Central memory CD4-positive, alpha-beta T cell (primary cell): ENCODE results near the gene ANGEL2.
"Not testable (repeated sequence)": the region's sequence is repeated elsewhere in the genome, so short reads cannot be mapped to it uniquely, and the experiment has no call there.

Source experiments
- DNase-seq: peaks from one replicate; pipeline ENCODE4 v3.0.0; 2022

The ANGEL2 gene

GRCh38 chr1:212974711-212975110, 41.0 kb downstream of the ANGEL2 start:
- no peak for DNase-seq

DNA sequence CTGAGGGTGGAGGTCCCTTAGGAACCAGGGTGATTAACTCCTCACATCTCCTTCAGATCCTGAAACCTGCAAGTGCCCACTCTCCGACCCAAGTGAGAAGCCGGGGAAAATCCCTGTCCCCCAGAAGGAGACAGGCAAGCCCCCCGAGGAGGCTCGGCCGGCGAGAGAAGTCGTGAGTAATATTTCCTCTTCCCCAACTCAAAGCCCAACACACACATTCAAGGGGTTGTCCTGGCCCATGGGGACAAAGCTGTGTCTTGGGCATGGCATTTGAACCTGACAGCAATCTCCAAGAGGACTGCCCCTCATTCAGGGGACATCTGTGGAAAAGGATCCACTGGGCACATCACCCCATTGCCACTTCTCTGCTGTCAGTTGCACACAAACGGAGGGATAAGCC, 41.8 kb downstream of the ANGEL2 start:
- DNase-seq: no peak

- DNase-seq: no peak
These were observed 42.2 kb downstream of the ANGEL2 start for GRCh38 chr1:212973426-212973825.

GRCh38 chr1:212971312-212971711, 44.4 kb downstream of the ANGEL2 start:
- no peak for DNase-seq

- DNase-seq: no peak
These were observed 45.6 kb downstream of the ANGEL2 start for GRCh38 chr1:212970085-212970484.

- DNase-seq: no peak
These were observed 47.3 kb downstream of the ANGEL2 start for GRCh38 chr1:212968368-212968863.

- DNase-seq: no peak
These were observed 47.9 kb downstream of the ANGEL2 start for GRCh38 chr1:212967801-212968200.

GRCh38 chr1:212966616-212967015, 49.1 kb downstream of the ANGEL2 start:
- no peak for DNase-seq

DNA sequence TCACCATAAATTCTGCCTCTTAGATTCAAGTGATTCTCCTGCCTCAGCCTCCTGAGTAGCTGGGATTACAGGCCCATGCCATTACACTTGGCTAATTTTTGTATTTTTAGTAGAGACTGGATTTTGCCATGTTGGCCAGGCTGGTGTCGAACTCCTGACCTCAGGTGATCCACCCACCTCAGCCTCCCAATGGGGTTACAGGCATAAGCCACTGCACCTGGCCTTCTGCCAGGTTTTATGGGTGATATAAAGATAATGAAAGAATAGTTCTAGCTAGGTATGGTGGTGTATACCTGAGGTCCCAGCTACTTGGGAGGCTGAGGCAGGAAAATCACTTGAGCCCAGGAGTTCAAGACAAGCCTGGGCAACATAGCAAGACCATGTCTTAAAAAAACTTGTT, 50.7 kb downstream of the ANGEL2 start:
- DNase-seq: not testable (repeated sequence)

DNA sequence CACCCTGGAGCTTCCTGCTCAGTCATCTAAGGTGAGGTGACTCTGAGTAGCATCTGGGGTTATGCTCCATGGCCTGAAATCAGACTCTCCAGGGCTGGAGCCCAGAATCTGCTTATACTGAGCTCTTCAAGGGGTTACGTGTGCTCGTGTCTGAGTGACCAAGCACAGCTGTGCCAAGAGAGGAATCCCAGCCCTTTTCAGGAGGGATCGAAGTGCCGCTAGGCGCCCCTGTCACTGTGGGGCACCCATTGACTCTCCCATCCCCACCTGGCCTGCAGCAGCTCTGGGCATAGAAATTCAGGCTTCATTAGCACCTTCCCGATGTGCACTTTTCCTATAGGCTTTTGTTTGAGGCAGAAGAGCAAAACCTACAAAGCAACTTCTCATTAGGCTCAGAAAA, 51.6 kb downstream of the ANGEL2 start:
- DNase-seq: no peak

- no peak for DNase-seq
These were observed 53.2 kb downstream of the ANGEL2 start for GRCh38 chr1:212962509-212962908.

DNA sequence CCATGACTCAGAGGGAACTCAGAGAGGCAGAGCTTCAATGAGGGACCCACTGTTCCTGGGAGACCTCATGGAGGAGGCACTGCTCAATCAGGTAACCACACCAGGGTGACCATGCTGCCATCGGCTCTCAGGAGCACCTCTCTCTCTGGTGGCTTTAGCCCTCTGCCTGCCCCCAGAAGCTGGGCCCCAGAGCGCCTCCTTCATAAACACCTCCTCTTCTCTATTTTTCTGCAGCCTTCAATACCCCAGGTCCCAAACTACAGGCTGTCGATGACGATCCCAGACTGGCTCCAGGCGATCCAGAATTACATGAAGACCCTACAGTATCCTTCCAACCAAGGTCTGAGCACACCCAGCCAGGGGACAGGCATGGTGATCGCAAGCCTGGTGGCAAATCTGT, 54.7 kb downstream of the ANGEL2 start:
- DNase-seq: no peak

DNA sequence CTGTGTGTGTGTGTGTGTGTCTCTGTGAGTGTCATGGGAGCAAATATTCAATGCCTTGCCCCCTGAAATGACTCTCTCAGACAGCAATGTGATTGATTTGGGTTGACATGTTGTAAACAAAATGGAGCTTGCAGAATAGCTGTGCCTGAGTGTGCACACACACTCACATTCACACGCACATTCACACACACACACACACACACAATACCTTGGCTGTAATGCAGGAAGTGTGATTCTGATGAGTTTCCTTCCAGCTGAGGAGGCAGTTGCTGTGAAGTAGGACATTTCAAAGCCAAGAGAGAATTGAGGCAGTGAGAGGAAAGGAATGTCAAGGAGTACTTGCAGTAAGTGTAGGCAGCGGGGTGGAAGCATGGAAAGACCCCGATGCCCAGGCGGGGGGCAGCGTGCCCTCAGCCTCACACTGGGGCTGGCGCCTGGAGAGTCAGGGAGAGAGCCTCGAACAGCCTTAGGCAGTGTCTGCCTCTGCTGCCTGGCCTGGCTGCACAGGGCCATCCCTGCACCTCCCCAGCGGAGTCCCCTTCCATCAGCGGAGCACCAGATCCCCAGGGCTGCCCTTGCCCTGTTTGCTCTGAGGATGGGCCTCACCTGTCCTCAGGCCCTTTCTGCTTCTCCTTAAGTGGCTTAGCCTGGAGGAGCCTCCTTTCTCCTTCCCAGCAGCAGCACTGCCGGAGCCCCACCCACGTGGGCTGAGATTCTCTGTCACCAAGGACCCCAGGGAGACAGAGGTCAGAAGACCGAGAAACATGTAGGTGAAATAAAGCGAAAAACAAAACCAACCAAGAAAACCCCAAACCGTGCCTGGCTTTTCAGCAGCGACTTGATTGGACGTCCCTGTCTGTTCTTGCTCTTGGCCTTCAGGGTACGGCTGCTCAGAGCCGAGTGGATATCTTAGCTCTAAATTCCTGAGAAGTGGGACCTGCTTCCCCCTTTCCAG, 56.1 kb downstream of the ANGEL2 start:
- DNase-seq: no peak

DNA sequence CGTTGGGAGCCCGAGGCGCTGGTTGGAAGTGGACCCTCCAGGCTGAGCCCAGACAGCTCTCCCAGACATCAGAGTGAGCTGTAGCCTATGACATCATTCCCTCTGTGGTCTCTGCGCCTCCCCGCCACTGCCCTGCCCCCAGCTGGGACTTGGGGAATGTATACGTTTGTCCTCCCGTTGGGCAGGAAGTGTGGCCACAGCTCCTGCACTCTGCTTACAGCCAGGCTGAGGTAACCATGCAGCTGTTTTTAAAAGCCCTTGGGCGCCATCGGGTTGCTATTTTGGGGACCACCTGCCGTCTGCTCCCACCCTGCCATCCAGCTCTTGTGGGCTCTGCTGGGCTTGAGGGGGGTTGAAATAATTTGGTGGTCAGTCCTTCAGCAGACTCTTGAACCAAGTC, 57.5 kb downstream of the ANGEL2 start:
- DNase-seq: no peak

- DNase-seq: no peak
These were observed 58.1 kb downstream of the ANGEL2 start for GRCh38 chr1:212957546-212957945.

GRCh38 chr1:212955961-212956620, 59.6 kb downstream of the ANGEL2 start:
- no peak for DNase-seq

DNA sequence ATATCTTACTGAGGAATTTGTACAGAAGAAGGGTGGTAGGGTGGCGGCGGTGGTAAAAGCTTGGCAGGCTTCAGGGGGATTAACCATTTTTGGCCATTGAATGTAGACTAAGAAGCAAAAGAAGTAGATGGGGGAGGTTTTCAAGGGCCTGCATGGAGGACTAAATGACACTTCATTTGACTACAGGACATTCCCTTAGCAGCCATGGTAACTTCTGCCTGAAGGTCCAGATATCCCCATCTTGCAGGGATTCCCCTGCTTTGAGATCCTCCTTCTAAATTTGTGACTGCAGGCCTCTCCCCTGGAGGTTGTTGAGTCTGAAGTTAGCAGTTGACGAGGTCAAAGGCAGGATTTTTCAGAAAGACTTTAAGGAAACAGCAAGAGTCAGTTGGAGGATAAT, 60.6 kb downstream of the ANGEL2 start:
- DNase-seq: no peak

GRCh38 chr1:212954514-212954913, 61.2 kb downstream of the ANGEL2 start:
- DNase-seq: no peak

- no peak for DNase-seq
These were observed 62.3 kb downstream of the ANGEL2 start for GRCh38 chr1:212953321-212953720.

GRCh38 chr1:212952641-212952976, 63.1 kb downstream of the ANGEL2 start:
- DNase-seq: no peak

- no peak for DNase-seq
These were observed 63.6 kb downstream of the ANGEL2 start for GRCh38 chr1:212951947-212952640.

DNA sequence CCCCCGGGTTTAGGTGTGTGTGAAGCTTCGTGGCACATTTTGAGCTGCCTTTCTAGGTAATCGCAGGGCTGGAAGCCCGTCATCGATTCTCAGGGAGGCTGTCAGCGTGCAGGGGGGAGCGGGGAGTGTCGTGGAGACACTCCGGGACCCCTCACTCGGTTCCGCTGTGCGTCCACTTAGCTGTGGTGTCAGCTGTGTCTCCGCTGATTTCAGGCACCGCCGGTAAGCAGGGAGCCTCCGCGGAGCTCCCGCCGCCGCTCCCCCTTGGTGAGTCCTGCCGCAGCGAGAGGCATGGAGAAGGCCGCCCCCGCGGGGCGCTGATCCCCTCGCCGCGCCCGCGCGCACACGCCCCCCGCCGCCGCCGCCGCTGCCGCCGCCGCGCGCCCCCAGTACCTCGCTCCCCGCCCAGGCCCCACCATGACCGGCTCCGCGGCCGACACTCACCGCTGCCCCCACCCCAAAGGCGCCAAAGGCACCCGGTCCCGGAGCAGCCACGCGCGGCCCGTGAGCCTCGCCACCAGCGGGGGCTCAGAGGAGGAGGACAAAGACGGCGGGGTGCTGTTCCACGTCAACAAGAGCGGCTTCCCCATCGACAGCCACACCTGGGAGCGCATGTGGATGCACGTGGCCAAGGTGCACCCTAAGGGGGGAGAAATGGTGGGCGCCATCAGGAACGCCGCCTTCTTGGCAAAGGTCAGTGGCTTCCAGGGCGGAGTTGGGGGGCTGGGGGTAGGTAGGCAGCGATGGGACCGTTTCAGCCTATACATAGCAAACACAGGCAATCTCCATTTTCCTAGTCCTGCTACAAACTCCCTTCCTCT, 64.3 kb downstream of the ANGEL2 start:
- no peak for DNase-seq
